ENCODE measurements around the gene HOXC9. TPM values are rescaled to one million over a fixed set of nuclear protein-coding genes. Genes with fewer than 3 reads are reported as not detected.

The HOXC9 gene
- total RNA-seq, 1 experiment from 2014 or later, result not detected

DNA sequence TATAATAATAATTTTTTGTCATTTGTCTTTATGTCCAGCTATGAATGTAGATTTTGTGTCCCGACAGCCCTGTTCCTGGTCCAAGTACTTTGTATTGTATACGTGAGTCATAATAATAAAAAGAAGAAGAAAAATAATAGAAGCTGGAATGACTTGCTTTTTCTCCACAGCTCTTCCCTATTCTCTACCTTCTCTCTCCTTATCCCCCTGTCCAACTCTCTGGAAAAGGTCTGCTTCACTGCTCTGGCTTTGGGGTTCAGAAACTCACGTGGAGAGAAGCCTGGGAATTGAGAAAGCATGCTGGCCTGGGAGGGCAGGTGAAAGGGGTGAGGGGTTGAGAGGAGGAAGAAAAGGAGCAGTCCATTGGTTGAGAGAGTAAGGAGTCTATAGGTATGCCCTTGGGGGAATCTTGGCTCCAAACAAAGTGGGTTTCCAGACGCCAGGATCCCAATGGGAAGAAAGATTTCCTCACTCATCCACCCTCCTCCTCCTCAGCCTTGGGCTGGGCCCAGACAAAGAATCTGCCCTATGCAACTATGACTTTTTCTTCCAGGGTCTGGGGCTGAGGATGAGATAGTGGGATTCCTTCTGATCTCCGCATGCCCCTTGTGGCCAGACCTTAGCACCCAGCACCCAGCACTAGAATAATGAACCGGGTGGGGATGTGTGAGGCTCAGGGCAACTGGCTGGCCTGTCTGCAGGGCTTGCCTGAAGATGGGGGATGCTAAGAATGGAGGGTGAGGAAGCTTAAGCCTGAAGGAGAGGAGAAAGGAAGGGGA lies 12.9 kb downstream of the HOXC9 start:
- no peak overlapping the region for H3K27ac ChIP-seq (ENCODE audit: insufficient read length, low read depth, low read length)
- H4K5ac ChIP-seq (ENCODE audit: insufficient read length, low read depth, low read length), result no peak overlapping the region
- H4K91ac ChIP-seq (ENCODE audit: insufficient read length, low read depth, low read length), result no peak overlapping the region
- TF ChIP-seq, protein P1, sequence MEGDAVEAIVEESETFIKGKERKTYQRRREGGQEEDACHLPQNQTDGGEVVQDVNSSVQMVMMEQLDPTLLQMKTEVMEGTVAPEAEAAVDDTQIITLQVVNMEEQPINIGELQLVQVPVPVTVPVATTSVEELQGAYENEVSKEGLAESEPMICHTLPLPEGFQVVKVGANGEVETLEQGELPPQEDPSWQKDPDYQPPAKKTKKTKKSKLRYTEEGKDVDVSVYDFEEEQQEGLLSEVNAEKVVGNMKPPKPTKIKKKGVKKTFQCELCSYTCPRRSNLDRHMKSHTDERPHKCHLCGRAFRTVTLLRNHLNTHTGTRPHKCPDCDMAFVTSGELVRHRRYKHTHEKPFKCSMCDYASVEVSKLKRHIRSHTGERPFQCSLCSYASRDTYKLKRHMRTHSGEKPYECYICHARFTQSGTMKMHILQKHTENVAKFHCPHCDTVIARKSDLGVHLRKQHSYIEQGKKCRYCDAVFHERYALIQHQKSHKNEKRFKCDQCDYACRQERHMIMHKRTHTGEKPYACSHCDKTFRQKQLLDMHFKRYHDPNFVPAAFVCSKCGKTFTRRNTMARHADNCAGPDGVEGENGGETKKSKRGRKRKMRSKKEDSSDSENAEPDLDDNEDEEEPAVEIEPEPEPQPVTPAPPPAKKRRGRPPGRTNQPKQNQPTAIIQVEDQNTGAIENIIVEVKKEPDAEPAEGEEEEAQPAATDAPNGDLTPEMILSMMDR (conservative IDR thresholded peaks at IDR 0.05), result no peak
- H2AFZ ChIP-seq (ENCODE audit: low read length), result no peak overlapping the region
- Mint-ChIP-seq H3K36me3 (ENCODE audit: insufficient read depth in 1 of 3, low read depth in 3 of 3) (no peaks in the 10 kb centered on the region), H3K27ac (no peak overlapping the region), H3K4me3 (no peak overlapping the region), H3K9me3 (peaks cover 0 to 2% of the 10 kb centered on the region in 2 experiments; a peak in 1 of 5 replicates), H3K27me3 (ENCODE audit: low read depth) (peaks cover 100% of the 10 kb centered on the region), H3K4me1 (peaks cover 10 to 38% of the 10 kb centered on the region in 2 experiments)
- no peak overlapping the region for H3K18ac ChIP-seq (ENCODE audit: insufficient read length, low read depth, low read length)
- H3K27me3 ChIP-seq (ENCODE audit: insufficient read depth, low read length), result peaks cover 94% of the 10 kb centered on the region
- H4K8ac ChIP-seq (replicated peaks; ENCODE audit: insufficient read length, low read depth, low read length), result no peak overlapping the region
- no peak overlapping the region for H2BK5ac ChIP-seq (ENCODE audit: insufficient read length, low read length)
- no peak overlapping the region for H2BK120ac ChIP-seq (ENCODE audit: low read depth, low read length, poor library complexity, severe bottlenecking)
- no peaks in the 10 kb centered on the region for H4K20me1 ChIP-seq (ENCODE audit: control insufficient read depth, insufficient read depth, insufficient read length)
- no peak overlapping the region for H3K56ac ChIP-seq (ENCODE audit: insufficient read length, low read depth, low read length)
- H3K23me2 ChIP-seq (ENCODE audit: insufficient read length, low read depth, low read length, poor library complexity, severe bottlenecking), result peaks cover 5% of the 10 kb centered on the region
- H3K79me2 ChIP-seq (ENCODE audit: insufficient read depth, low read length), result no peaks in the 10 kb centered on the region
- H2BK20ac ChIP-seq (ENCODE audit: low read depth, low read length, poor library complexity, severe bottlenecking), result no peak overlapping the region
- no peak for DNase-seq
- H2BK15ac ChIP-seq (ENCODE audit: low read depth, low read length), result no peak overlapping the region
- H3K9me3 ChIP-seq (ENCODE audit: control insufficient read depth, low read depth, low read length), result no peaks in the 10 kb centered on the region
- H3T11ph ChIP-seq (ENCODE audit: low read length), result no peak overlapping the region
- H3K23ac ChIP-seq (ENCODE audit: insufficient read length, low read depth, low read length), result no peak overlapping the region
- no peaks in the 10 kb centered on the region for H3K4me1 ChIP-seq (ENCODE audit: insufficient read depth, low read length)
- H3K79me1 ChIP-seq (ENCODE audit: insufficient read depth, low read depth, low read length, poor library complexity, severe bottlenecking), result no peaks in the 10 kb centered on the region
- H2BK12ac ChIP-seq (ENCODE audit: insufficient read length, low read depth, low read length), result no peak overlapping the region
- H3K4me2 ChIP-seq (ENCODE audit: insufficient read depth, insufficient read length, low read length), result no peak overlapping the region
- H3K9ac ChIP-seq (ENCODE audit: extremely low read depth, insufficient read length, low read length), result no peak overlapping the region
- no peak overlapping the region for H3K14ac ChIP-seq (ENCODE audit: insufficient read depth, low read length)
- no peak overlapping the region for H3K4ac ChIP-seq (ENCODE audit: low read depth, low read length)
- WGBS (ENCODE audit: extremely low coverage, insufficient read length, low lambda C conversion rate), result no CpG with 5 or more reads among the region's 6 CpGs
- H2AK5ac ChIP-seq (ENCODE audit: insufficient read length, low read length), result no peak overlapping the region
